Stimulated activated CD4-positive, alpha-beta T cell treated with anti-CD3 and anti-CD28 coated beads, Interleukin-15, amount 100 ng/mL, for 1 hour (primary cell): ENCODE data around the gene CCDC183.
"Not testable (repeated sequence)": the region's sequence is repeated elsewhere in the genome, so short reads cannot be mapped to it uniquely, and the experiment has no call there.

Experiments
- DNase-seq, 2 donors: peaks; one replicate each; pipeline ENCODE4 v3.0.0-alpha.2; 2020; ENCODE audit warnings: low read depth in 1 of 2, low spot score in 1 of 2

The CCDC183 gene

GRCh38 chr9:136824496-136825225 is 28.5 kb downstream of the CCDC183 start:
- no peak for DNase-seq

- DNase-seq, result no peak
These were observed 29.4 kb downstream of the CCDC183 start for GRCh38 chr9:136825295-136826187.

GRCh38 chr9:136826188-136826541 is 30.0 kb downstream of the CCDC183 start:
- DNase-seq, result no peak

GRCh38 chr9:136826703-136827582 is 30.8 kb downstream of the CCDC183 start:
- no peak for DNase-seq

GRCh38 chr9:136827794-136828473 is 31.8 kb downstream of the CCDC183 start:
- no peak for DNase-seq

GRCh38 chr9:136828474-136829140 is 32.5 kb downstream of the CCDC183 start:
- no peak for DNase-seq

- no peak for DNase-seq
These were observed 33.3 kb downstream of the CCDC183 start for GRCh38 chr9:136829412-136829811.

GRCh38 chr9:136829981-136830885 is 34.1 kb downstream of the CCDC183 start:
- no peak for DNase-seq

- no peak for DNase-seq
These were observed 35.0 kb downstream of the CCDC183 start for GRCh38 chr9:136831002-136831719.

GRCh38 chr9:136831720-136832104 is 35.6 kb downstream of the CCDC183 start:
- no peak for DNase-seq

GRCh38 chr9:136832581-136832980 is 36.4 kb downstream of the CCDC183 start:
- DNase-seq, result no peak

GRCh38 chr9:136833381-136834048 is 37.4 kb downstream of the CCDC183 start:
- not testable (repeated sequence) for DNase-seq

GRCh38 chr9:136835162-136835931 is 39.2 kb downstream of the CCDC183 start:
- DNase-seq, result no peak

- no peak for DNase-seq
These were observed 40.1 kb downstream of the CCDC183 start for GRCh38 chr9:136835932-136836904.

- DNase-seq, result no peak
These were observed 41.2 kb downstream of the CCDC183 start for GRCh38 chr9:136837146-136837855.
